GM12875 (cell line): Measurements from ENCODE around the gene PIK3C2G.

ENCODE experiments used
- H3K4me3 ChIP-seq: one replicate; pipeline ENCODE4 v1.5.1; 2011; ENCODE audit warnings: low read depth, low read length, control low read depth
- TF ChIP-seq, protein P1 (sequence below): IDR thresholded peaks from 2 replicates; pipeline ENCODE4 v1.5.1; 2011; ENCODE audit warnings: low read depth, mild to moderate bottlenecking, control low read depth, inconsistent platforms, low read length, moderate library complexity, borderline replicate concordance; ENCODE audit not compliant: insufficient read depth

The PIK3C2G gene

GRCh38 chr12:18696971-18697602, 435.8 kb downstream of the PIK3C2G start:
- TF ChIP-seq, protein P1, sequence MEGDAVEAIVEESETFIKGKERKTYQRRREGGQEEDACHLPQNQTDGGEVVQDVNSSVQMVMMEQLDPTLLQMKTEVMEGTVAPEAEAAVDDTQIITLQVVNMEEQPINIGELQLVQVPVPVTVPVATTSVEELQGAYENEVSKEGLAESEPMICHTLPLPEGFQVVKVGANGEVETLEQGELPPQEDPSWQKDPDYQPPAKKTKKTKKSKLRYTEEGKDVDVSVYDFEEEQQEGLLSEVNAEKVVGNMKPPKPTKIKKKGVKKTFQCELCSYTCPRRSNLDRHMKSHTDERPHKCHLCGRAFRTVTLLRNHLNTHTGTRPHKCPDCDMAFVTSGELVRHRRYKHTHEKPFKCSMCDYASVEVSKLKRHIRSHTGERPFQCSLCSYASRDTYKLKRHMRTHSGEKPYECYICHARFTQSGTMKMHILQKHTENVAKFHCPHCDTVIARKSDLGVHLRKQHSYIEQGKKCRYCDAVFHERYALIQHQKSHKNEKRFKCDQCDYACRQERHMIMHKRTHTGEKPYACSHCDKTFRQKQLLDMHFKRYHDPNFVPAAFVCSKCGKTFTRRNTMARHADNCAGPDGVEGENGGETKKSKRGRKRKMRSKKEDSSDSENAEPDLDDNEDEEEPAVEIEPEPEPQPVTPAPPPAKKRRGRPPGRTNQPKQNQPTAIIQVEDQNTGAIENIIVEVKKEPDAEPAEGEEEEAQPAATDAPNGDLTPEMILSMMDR = no peak
- no peak overlapping the region for H3K4me3 ChIP-seq
